Retinal pigment epithelial cell (primary cell): Measurements from ENCODE around the gene SHB.
"Not testable (repeated sequence)": the region's sequence is repeated elsewhere in the genome, so short reads cannot be mapped to it uniquely, and the experiment has no call there.

Experiments used
- DNase-seq: peaks from one replicate; pipeline ENCODE4 v3.0.0-alpha.2; 2010; ENCODE audit warnings: low read depth
- H3K4me3 ChIP-seq: 2 replicates; pipeline ENCODE4 v1.5.1; 2011; ENCODE audit warnings: mild to moderate bottlenecking, low read length, control low read depth, moderate library complexity
- TF ChIP-seq, protein P1 (sequence below): conservative IDR thresholded peaks from 2 replicates; pipeline ENCODE4 v1.5.1; 2011; ENCODE audit warnings: low read depth, low read length, control low read depth, inconsistent platforms

Gene SHB

DNA sequence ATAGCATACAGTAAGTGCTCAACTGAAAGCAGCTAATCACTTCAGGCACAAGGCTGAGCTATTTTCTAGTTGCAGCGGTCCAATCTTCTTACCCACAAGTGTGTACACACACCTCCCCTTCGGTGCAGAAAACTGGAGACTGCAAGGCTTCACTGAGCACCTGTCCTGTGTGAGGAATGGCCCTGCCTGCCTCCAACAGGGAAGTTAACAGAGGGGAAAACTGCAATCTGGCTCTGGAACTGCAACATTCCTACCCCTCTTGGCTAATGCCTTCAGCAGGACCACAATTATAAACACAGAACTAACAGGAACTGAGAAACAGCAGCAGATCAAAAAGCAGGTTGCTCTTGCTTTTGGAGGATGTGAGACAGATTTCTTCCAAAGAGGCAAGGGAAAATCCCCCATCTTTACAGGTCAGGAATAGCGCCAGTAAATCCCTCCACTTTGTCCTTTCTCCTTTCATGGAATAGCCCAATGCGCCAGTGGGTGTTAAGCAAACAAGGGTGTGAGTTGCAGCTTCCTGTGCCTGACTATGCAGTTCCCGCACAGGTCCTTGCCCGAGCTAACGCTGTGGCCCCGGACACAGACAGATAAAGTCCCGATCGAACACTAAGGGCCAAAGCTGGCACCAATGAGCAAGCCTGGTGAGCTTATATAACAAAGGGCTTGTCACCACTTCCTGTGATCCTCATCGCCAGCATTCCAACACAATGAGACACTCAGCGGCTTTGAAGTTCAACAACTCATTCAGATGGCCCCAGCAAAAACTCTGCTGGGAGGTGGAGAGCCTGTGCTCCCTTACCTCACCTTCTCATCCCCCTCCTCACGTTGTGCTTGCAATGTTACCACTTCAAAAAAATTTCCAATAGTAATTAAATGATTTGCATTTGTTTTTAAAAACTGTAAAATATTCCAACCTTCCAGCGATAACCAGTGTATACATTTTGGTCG lies 21.5 kb downstream of the SHB start:
- TF ChIP-seq, protein P1, sequence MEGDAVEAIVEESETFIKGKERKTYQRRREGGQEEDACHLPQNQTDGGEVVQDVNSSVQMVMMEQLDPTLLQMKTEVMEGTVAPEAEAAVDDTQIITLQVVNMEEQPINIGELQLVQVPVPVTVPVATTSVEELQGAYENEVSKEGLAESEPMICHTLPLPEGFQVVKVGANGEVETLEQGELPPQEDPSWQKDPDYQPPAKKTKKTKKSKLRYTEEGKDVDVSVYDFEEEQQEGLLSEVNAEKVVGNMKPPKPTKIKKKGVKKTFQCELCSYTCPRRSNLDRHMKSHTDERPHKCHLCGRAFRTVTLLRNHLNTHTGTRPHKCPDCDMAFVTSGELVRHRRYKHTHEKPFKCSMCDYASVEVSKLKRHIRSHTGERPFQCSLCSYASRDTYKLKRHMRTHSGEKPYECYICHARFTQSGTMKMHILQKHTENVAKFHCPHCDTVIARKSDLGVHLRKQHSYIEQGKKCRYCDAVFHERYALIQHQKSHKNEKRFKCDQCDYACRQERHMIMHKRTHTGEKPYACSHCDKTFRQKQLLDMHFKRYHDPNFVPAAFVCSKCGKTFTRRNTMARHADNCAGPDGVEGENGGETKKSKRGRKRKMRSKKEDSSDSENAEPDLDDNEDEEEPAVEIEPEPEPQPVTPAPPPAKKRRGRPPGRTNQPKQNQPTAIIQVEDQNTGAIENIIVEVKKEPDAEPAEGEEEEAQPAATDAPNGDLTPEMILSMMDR: no peak
- peak; percentile 83 for DNase-seq
- peak overlapping the region; percentile 3 for H3K4me3 ChIP-seq

DNA sequence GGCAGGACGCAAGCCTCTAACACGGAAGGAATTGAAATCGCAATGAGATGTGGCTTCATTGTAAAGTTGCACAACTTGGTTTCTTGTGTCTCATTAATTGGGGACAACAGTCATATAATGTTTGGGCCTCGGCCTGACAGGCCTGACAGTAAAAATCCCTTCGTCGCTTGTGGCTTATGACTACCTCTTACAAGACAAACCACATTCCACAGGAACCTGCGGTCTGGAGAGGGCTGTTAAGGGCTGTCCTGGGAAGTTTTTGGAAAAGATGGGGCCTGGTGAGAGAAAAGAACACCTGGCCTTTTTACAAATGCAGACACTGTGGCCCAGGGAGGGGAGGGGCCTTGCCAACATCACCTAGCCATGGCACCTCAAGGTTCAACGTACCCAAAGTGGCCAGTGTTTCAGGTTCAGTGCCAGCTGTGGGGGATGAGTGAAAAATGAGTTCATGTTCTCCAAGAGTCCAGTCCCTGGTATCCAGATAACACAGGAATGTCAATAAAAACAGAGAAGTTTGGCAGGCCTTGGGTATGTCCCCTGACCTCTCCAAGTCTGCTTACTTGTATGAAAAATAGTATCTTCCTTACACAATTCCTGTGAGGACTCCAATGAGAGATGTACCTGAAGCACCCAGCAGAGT lies 22.2 kb downstream of the SHB start:
- DNase-seq: no peak
- no peak overlapping the region for H3K4me3 ChIP-seq
- TF ChIP-seq, protein P1: no peak

DNA sequence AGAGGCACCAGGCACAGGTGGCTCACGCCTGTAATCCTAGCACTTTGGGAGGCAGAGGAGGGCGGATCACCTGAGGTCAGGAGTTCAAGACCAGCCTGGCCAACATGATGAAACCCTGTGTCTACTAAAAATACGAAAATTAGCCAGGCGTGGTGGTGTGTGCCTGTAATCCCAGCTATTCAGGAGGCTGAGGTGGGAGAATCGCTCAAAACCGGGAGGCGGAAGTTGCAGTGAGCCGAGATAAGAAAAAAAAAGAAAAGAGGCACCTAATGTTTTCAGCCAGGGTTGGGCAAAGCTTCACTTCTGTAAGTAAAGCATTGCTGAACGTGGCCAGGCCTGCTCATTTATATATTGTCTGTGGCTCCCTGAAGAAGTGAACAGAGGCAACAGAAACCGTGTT lies 23.1 kb downstream of the SHB start:
- not testable (repeated sequence) for H3K4me3 ChIP-seq, DNase-seq

DNA sequence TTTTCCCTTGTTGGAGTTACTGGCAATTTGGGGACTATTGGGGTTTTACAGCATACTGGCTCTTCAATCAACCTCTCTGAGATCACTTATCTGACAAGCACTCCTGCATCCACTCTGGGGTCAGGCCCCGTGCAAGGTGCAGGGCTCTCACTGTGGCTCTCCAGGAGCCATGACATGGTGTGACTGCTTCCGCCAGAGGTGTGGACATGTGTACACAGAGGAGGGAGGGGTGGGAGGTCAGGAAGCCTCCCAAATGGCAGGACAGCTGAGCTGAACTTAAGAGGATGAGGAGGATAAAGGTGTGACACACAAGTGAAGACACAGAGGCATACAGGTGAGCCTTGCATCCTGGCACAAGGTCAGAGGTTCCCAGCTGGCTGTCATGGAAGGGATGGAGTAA lies 24.3 kb downstream of the SHB start:
- TF ChIP-seq, protein P1: no peak
- DNase-seq: no peak
- no peak overlapping the region for H3K4me3 ChIP-seq

DNA sequence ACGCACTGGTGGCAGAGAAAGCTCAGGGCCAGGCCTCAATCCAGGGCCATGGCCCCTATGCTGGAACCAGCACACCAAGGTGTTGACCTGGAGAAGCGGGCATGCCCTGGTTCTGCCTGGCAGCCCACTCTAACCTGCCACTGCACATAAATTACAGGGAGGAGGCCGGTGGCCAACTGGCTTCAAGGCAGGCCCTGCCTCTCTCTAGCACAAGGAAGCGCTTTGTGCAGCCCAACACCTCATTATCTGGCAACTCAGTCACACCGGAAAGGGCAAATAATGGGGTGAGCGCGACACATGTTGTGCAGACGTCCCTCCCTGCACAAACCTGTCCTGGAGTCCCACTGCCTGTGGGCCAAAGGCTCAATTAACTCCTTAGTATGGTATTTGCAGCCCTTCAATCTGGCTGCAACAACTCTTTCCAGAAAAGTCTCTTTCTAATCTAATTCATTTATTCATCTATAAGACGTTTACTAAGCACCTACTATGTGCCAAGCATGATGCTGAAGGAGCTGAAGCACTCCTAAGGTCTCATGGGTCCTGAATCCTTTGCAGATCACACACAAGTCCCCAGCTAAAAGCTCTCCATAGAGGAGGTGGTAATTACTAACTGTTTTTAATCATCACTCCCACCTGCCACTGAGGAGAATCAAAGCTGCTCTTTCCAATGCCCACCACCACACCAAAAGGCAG lies 24.9 kb downstream of the SHB start:
- DNase-seq: no peak
- TF ChIP-seq, protein P1: no peak

DNA sequence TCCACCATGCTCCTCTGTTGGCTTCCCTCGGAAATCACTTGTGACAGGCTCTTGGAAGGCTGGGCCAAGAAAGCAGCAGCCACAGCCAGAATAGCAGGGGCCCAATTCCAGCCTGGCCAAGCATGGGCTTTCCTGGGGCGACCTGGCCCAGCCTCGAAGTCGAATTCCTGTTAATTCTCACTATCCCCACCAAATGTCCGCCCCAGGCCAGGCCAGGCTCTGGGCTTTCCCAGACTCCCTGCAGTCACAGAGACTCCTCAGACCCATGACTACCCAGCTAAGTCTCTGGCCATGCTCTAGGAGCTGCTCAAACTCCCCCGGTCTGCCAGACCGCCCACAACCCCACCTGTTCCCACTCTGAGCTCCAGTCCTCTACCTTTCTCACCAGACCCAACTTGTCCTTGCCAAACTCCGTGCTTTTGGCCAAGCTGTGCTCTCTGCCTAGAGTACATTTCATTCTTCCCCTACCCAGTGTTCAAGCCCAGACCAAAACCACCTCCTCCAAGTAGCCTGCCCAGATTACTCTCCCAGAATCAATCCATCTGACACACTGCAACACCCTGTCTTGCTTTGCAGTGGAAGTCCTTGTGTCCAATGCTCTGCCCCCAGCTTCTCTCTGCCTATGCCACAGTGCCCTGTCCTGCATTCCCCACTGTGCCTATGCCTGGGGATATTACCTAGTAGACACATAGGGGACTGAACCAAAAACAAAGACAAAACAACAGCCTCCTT lies 26.2 kb downstream of the SHB start:
- DNase-seq: no peak
- H3K4me3 ChIP-seq: no peak overlapping the region
- TF ChIP-seq, protein P1: no peak

More for the DNA sequence above, 24.9 kb downstream of the SHB start:
- H3K4me3 ChIP-seq: no peak overlapping the region
